GM18505 (cell line): ENCODE results near the gene CBR3.

ENCODE experiments used
- ATAC-seq: cut with Tn5 transposase; IDR thresholded peaks from one replicate; pipeline ENCODE4 v1.9.1; 2021; ENCODE audit not compliant: unreplicated experiment
- POLR2A ChIP-seq: IDR thresholded peaks from 4 replicates; pipeline ENCODE4 v1.6.1; 2011; ENCODE audit warnings: borderline replicate concordance; ENCODE audit not compliant: insufficient read depth, insufficient read length; ENCODE audit errors: extremely low read depth

The CBR3 gene

DNA sequence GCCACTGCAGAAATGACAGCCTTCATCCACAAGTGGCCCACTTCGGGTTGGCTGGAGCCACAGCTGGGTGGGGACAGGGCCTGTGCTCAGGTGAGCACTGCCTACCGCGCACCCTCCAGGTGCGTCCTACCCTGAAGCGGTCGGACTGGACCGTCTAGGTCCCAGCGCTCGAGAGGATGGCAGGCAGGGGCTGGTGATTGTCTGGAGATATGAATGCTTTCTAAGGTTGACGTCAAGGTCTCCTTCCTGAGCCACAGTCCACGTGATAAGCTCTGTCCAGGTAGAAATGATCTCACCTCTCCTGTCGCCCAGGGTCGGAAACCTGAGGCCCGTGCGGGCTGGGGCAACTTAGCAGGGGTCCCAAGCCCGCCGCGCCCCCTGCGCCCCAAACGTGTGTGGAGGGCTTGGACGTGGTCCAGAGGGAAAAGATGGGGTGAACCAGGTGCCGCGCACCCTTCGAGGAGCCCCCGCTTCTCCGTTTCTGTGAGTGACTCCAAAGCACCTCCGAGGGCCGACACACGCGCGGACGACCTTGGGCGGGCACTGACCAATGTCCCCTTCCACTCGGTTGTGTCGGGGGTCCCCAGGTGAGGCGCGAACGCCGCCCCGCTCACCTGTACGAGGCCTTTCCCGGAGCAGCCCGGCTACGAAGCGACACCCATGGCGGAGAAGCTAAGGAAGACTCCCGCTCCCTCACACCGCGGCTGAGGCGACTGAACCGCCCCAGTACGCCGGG, 20.9 kb downstream of the CBR3 start:
- ATAC-seq, result no peak
- TF ChIP-seq POLR2A, result peak; percentile 31

- TF ChIP-seq POLR2A, result no peak
- ATAC-seq, result peak; percentile 85
Observed at GRCh38 chr21:36156339-36156814, 21.5 kb downstream of the CBR3 start.

DNA sequence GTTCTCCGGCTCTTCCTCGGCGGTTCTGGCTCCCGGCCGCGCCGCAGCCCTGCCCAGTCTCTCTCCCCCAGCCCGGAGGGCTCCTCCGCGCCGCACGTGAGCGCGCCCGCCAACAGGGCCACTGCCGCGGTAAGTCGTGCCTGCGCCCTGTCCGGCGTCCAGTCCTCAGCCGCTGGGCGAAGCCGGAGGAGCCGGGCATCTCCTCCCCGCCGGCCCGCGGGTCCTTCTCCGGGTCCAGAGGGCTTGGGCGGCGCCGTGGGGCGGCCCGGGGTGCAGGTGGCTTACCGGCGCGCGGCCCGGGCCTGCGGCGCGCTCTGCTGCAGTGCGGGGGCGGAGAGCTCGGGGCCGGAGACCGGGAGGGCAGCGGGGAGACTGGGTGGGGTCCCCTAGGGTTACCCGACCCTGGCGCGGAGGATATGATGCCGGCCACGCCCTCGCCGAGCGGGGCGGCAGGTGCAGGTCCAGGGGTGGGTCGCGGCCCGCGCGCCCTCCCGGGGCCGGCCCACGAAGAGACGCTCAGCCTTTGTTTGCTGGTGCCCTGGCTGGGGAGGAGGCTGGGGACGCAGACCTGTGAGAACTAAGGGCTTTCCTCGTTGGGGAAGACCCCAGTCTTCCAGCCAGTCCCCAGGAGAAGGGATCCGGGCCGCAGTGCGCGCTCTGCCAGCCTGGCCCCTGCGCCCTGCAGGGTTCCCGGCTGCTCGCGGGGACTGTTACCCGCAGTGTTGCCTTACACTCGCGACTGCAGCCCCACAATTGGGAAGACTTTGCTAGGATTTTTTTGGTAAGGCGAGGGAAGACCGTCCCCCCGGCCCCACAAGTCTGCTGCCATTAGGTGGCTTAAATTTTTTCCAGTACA, 22.2 kb downstream of the CBR3 start, which contains the start of gene DOP1B:
DOP1B (plus strand) TSS at position 10 of the 856 bp plus-strand sequence. CDS start 7,910 bp downstream, outside the sequence.
- peak; percentile 45 for TF ChIP-seq POLR2A
- peak; percentile 27 for ATAC-seq

- TF ChIP-seq POLR2A, result no peak
- no peak for ATAC-seq
Observed at GRCh38 chr21:36159356-36159921, 24.6 kb downstream of the CBR3 start.

DNA sequence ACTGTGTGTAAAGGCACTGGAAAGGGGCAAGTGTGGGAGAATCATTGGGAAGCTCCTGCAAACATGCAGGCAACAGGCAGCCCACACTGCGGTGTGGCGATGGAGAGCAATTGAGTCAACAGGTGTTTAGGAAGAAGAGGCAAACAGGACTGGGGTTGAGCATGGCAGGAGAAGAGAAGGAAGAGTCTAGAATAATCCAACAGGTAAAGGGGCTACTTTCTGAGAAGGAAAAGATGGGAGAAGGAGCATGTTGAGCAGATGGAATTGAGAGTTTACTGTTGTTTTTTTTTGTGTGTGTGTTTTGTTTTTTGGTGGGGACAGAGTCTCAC, 25.9 kb downstream of the CBR3 start:
- ATAC-seq, result no peak
- TF ChIP-seq POLR2A, result no peak

DNA sequence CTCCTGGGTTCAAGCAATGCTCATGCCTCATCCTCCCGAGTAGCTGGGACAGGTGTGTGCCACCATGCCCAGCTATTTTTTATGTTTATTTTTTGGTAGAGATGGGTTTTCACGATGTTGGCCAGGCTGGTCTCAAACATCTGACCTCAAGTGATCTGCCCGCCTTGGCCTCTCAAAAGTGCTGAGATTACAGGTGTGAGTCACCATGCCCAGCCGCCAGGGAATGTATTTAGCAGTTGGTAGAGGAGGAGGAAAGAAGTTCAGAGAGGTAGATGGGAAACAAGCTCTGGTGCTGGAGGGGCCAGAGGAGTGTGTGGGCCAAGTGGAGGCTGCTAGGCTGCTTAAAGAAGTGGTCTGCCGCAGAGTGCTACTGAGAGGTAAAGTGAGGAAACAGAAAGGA, 27.8 kb downstream of the CBR3 start:
- no peak for ATAC-seq

DNA sequence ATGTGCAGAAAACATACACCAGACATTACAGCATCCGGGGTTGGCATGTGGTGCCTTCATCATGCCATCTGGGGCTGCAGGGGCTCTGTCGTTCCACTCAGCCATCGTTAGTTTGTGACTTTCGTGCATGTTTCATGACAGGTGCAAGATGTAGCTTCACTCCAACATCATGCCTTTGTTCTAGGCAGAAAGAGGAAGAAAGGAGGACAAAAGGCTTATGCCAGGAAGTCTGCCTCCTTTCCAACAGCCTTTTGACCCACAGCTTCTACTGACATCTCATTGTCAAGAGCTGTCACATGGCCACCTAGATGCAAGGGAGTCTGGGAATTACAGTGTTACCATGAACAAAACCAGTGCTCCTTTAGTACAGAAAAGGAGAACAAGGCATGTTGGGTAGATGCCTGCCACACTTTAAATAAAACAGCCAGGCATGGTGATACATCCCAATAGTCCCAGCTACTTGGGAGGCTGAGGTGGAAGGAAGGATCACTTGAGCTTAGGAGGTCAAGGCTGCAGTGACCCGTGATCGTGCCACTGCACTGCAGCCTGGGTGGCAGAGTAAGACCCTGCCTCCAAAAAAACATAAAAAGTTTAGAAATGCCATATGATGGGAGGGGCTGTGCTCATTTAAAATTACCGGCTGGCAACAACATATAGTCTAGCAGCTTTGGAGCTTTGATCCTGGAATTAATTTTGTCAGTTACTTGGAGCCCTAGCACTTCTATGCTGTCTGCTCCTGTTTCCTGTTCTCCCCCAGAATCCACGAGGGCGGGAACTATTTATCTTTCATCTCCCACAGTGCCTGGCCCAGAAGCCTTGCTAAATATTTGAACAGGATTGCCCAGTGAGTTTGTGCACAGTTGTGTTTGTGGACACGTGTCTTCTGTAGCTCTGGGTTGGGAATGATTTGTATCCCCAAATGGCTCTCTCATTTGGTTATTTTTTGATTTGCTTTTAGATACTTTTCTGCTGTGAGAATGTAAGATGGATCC, 29.2 kb downstream of the CBR3 start:
- no peak for ATAC-seq
- TF ChIP-seq POLR2A, result no peak

More for the DNA sequence above, 27.8 kb downstream of the CBR3 start:
- no peak for TF ChIP-seq POLR2A

DNA sequence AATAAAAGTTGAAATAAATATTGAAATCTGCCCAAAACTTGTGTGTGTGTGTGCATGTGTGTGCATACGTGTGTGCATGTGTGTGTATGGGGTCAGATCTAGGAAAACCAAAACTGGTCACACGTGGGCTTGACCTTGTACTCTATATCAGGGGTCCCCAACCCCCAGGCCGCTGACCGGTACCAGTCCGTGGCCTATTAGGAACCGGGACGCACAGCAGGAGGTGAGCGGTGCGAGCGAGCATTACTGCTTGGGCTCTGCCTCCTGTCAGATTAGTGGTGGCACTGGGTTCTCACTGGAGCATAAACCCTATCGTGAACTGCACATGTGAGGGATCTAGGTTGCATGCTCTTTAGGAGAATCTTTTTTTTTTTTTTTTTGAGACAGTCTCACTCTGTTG, 30.5 kb downstream of the CBR3 start:
- no peak for TF ChIP-seq POLR2A
- ATAC-seq, result no peak

DNA sequence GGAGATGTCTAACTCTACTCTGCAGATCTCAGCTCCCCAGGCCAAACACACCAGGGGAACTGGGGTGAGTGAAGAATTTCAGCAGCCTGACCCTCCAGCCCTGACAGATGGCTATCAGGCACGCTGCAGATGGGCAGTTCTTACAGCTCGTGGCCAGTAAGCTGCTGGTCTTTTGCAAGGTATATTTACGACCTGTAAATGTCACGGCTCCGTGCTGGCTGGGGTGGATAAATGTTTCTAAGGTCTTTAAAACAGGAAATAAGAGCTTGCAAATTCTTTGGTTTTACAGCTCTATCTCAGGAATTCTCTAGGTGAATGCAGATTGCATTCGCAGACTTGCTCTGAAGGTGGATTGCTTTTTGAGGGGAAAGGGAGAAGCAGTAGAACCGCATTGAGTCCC, 31.8 kb downstream of the CBR3 start:
- no peak for ATAC-seq
- TF ChIP-seq POLR2A, result no peak

DNA sequence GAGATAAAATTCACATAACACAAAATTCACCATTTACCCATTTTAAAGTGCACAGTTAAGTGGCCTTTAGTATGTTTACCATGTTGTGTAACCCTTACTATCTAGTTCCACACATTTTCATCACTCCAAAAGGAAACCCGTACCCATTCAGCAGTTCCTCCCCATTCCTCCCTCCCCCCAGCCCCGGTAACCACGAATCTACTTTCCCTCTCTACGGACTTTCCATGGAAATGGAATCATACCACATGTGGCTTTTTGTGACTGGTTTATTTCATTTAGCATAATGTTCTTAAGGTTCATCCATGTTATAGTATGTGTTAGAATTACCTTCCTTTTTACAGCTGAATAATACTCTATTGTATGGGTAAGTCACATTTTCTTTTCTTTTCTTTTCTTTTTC, 32.7 kb downstream of the CBR3 start:
- ATAC-seq, result no peak
- TF ChIP-seq POLR2A, result no peak

DNA sequence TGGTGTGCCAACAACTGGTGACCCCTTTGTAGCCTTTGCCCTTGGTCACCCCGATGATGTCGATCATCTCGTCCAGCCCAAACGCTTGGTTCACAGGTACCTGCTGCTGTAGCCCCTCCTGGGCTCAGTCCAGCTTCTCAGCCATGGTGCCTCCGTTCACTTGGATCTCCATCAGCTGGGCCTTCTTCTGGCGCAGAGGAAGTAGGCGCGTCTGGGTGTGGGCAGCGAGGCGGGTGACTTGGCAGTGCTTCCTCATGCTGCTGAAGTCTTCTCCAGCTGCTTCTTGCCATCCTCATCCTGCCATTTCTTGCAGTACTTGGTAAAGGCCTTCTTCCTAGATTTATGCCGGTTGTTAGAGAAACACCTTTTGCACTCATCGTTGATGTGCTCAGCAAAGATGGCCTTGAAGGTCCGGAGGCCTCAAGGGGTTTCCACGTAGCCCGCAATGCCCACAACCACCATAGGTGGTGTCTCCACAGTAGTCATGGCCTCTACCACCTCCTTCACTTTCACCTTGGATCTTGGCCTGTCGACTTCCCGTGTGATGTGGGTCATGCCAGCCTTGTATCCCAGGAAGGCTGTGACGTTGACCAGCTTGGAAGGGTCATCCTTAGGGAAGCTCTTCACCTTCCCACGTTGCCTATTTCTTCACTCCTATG, 34.7 kb downstream of the CBR3 start:
- ATAC-seq, result no peak
- no peak for TF ChIP-seq POLR2A

DNA sequence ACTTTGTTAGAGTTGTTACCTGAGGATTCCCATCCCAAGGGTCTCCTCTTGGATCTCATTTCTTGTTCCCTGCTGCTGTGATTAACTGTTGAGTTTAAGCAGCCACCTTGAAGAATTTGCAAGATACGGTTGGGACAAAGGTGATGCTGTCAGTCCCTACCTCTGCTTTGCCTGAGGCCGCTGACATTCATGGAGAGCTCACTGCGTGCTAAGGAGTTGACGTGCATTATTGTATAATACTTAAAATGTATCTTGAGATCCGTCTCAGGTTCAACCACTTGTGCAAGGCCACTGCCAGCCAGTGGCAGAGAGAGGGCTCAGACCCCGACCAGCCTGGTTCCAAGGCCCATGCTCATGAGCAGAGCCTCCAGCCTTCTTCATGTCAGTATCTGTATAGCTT, 35.9 kb downstream of the CBR3 start:
- TF ChIP-seq POLR2A, result no peak

More for the DNA sequence above, 35.9 kb downstream of the CBR3 start:
- no peak for ATAC-seq
